Vagina (tissue), 2 donors: ENCODE measurements around the gene OXA1L.

Experiments used
- CTCF ChIP-seq, 3 experiments: fragments of 450-650 bp in 2 of 3; fragments of 200-600 bp in 1 of 3; sonication (generic) in 1 of 3; IDR thresholded peaks; one replicate each; pipeline ENCODE4 v1.5.1; 2017 to 2019; ENCODE audit warnings: antibody characterized with exemption in 3 of 3, mild to moderate bottlenecking in 2 of 3, moderate library complexity in 2 of 3
- POLR2A ChIP-seq, 2 donors: fragments of 450-650 bp; IDR thresholded peaks; one replicate each; pipeline ENCODE4 v1.6.1; 2017; ENCODE audit warnings: antibody characterized with exemption in 2 of 2, mild to moderate bottlenecking in 2 of 2, moderate library complexity in 2 of 2
- POLR2AphosphoS5 ChIP-seq, 2 donors: sonication (generic); formaldehyde crosslinking; IDR thresholded peaks; one replicate each; pipeline ENCODE4 v1.9.0; 2017; ENCODE audit warnings: antibody characterized with exemption in 2 of 2, mild to moderate bottlenecking in 2 of 2, low read depth in 1 of 2; ENCODE audit not compliant: insufficient read depth in 1 of 2

GRCh38 chr14:22812744-22813143 lies 46.3 kb downstream of the OXA1L start:
- no peak for TF ChIP-seq POLR2AphosphoS5 (IDR thresholded peaks at IDR 0.05; ENCODE audit: insufficient read depth in 1 of 2, low read depth in 1 of 2)
- no peak for TF ChIP-seq CTCF (IDR thresholded peaks at IDR 0.05)
- no peak for TF ChIP-seq POLR2A (IDR thresholded peaks at IDR 0.05)
